H54 (cell line): ENCODE data around the gene USP35.
"Not testable (repeated sequence)": the region's sequence is repeated elsewhere in the genome, so short reads cannot be mapped to it uniquely, and the experiment has no call there.

Experiments
- DNase-seq: peaks from one replicate; pipeline ENCODE4 v3.0.0; 2011; ENCODE audit warnings: low spot score, mixed read lengths; ENCODE audit not compliant: insufficient read length
- FAIRE-seq: peaks from 3 replicates; lab custom pipeline; 2011; peaks lifted over from hg19 to GRCh38; lab: Jason Lieb, UNC
- POLR2A ChIP-seq: IDR thresholded peaks from 2 replicates; pipeline ENCODE4 v1.6.1; 2011; ENCODE audit warnings: low read depth, mild to moderate bottlenecking, low read length

USP35 gene

DNA sequence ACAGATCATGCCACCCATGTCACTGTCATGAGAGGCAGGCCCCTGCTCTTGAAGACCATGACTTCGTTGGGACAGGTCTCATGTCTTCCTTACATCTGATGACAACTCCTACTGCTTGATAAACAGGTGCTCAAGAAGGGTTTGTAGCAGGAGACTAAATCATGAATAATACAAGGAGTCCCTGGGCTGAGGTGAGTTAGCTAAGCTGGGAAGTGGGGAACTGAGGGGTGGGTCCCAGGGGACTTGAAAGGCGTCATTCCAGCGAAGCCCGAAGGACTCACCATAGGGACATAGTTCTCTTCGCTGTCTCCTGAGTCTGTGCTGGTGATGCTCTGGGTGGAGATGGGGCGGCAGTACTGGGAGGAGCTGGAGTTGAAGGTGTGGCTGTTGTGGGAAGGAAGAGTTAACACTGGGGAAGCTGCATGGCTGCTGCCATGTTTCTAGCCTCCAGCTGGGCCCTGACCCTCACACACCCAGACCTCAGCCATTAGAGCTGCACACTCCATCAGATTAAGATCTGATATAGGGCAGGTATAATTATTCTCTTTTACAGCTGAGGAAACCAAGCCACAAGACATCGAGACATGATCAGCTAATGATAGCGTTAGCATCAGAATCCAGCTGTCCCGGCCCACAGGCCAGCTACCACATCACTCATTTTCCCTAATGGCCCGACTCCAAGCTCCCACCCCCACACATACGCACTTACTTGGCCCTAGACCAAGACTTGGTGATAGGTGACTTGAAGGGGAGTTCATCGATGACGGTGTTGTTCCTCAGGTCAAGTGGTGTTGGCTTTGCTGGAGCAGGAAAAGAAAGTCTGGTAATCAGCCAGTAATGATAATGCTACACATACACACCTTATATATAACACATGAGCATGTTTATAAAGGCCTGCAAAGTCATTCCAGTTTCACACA, 32.9 kb downstream of the USP35 start:
- FAIRE-seq: no peak
- no peak for TF ChIP-seq POLR2A
- no peak for DNase-seq

DNA sequence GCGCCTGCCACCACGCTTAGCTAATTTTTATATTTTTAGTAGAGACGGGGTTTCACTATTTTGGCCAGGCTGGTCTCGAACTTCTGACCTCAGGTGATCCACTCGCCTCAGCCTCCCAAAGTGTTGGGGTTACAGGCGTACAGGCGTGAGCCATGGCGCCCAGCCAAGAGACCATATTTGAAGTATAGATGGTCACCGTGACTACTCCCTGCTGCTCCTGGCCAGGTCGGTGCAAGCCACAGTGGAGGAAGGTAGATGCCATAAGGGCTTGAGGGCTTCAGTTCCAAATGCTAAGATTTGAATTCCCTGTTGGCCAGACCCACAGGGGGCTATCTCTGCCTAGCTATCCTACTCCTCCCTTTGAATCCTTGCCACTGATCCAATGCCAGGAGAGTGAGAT, 34.0 kb downstream of the USP35 start:
- DNase-seq, FAIRE-seq: not testable (repeated sequence)

DNA sequence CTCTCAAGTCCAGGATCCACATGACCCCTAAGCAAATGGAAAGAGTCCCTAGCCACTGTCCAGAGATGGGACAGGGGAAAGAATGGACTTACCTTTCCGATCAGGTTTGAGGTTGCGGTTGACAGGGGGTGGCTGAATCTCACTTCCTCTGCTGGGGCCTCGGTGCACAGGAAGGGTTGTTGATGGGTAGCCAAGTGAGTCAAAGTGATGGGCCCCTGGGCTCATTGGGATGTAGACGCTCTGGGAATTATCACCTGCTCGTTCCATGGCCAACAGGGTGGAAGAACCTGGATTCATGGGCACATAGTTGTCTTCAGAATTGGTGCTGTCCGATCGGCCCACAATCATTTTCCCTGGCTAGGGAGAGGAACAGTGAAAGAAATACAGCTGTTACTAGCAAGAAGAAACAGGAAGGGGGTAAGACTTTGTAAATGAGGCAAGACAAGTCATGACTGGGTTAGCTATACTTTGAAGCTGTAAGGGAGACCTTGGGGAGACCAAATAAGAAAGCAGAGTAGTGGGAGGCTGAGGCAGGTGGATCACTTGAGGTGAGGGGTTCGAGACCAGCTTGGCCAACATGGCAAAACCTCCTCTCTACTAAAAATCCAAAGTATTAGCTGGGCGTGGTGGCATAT, 34.7 kb downstream of the USP35 start:
- no peak for DNase-seq
- no peak for TF ChIP-seq POLR2A

DNA sequence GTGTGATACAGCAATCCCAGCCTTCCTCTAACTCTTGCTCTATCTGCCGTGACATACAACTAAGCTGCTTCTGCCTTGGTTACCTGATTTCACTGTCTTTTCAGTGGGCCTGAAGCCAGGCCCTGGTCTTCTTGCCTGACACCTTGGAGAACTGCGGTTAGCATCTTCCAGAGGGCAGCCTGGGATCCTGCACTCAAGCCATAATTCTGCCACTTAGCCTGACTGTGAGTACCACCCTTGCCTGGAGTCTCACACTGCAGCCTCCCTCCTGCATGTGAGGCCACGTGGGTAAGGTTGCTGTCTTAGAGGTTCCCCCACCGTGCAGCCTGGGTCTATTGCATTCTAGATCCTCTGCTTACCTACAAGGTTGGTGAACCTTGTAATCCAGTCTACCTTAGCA, 35.8 kb downstream of the USP35 start:
- TF ChIP-seq POLR2A: no peak
- DNase-seq (no peak), FAIRE-seq (no peak)

More for the DNA sequence above, 34.7 kb downstream of the USP35 start:
- no peak for FAIRE-seq

DNA sequence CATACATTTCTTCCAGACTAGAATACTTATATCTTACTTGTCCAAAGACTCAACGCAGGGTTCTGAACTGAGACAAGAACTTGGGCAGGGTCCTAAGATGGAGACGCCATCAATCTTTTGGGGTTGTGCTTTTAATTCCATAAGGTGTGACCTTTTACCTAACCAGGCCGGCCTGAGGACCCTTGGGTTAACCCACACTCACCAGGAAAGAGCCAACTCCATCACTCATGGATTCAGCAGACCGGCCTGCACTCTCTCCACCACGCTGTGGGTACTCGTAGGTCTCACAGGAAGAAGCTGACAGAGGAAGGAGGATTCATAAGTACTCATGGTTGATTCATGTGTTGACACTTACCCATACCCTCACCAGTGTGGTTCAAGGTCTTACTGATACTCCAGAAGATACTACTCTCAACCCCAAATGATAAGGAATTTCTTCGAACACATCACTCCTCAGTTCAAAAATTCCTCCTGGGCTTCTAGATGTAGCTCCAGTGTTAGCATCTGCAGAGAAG, 36.2 kb downstream of the USP35 start:
- FAIRE-seq: no peak
- no peak for DNase-seq
- no peak for TF ChIP-seq POLR2A

DNA sequence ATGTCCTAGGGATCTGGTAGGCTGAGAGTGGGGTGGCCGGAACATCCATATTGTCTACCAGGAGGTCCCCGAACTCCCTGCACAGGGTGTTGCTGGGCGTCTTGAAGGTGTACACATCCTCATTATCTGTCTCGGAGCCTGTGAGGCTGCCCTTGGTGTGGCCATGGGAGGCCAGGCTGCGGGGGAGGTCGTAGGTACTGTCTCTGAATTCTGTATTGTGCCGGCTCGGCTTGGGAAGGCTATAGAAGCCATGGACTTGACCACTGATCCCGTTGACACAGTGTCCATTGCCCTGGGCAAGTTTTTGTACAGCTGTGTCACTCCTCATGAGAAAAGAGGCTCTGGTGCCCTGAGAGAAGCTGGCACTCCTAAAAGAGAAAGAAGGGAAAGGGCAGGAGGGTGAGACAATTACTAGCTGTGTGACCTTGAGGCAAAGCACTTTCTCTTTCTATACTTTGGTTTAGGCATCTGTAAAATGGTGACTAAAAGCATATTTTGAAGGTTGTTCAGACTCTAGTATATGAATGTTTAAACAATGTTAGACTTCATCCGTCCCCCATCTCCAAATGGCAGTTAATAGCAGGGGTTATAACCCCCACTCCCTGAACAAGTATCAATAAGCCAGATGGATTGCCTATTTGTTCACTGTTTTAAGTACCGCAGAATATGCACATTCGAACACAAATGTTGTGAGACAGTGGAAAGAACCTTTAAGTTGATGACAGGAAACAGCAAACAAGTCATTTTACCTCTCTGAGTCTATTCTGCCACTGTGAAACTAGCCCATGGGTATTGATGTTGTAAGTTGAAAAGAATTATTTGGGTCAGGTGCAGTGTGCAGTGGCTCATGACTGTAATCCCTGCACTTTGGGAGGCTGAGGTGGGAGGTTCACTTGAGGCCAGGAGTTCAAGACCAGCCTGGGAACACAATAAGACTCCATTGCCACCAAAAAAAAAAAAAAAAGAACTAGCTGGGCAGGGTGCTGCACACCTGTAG, 38.3 kb downstream of the USP35 start:
- FAIRE-seq (no peak), DNase-seq (no peak)
- TF ChIP-seq POLR2A: no peak

DNA sequence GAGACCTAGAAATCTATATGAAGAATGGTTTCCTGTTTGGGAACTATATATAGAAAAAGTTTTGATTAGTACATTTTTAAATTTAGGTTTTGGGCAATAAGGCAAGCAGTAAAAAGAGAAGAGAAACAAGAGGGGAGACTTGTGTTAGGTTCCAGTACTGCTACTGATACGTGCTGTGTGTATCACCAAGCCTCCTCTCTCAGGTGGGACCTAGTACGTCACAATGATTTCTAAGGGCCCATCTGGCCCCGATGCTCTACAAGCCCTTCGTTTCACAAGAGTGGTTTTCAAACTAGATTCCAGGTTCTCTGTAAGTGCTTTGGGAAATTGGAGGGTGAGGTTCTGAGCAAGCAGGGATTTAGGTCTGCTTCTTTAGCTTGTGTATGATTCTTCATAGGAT, 39.2 kb downstream of the USP35 start:
- no peak for TF ChIP-seq POLR2A
- DNase-seq: no peak
- no peak for FAIRE-seq

DNA sequence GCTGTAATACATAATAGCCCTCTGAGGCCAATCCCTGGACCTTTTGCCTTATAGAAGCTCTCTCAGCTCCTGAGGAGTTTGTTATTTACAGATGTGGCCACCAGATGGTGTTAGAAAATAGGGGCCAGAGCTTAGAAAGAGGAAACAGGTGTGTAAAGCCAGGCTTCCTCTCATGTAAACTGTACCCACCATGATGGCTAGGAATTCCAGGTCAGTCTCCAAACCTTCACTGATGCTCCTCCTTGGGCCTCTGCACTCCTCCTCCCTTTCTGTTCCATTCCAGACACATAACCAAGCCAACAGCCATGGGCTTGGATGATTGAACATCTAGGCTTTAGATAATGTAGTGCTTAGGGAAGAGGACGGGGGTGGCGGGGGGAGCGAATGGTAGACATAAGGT, 39.7 kb downstream of the USP35 start:
- DNase-seq (peak; percentile 47), FAIRE-seq (no peak)
- TF ChIP-seq POLR2A: no peak

DNA sequence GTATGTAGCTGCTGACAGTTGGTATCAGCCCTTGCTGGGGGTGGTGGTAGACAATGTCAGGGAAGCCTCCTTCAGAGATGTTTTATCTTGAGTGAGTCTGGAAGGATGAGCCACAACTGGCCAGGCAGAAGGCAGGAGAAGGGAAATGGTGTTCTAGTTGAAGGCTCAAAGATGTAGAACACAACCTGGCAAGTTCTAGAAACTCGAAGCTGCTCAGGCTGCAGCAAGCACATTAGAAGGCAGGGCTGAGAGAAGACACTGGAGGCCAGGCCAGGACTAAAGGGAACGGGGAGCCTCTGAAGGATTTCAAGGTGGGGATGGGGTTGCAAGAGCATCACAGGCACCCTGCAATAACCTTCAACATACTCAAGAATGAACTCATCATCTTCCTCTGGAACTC, 40.4 kb downstream of the USP35 start:
- no peak for TF ChIP-seq POLR2A
- FAIRE-seq (no peak), DNase-seq (no peak)

DNA sequence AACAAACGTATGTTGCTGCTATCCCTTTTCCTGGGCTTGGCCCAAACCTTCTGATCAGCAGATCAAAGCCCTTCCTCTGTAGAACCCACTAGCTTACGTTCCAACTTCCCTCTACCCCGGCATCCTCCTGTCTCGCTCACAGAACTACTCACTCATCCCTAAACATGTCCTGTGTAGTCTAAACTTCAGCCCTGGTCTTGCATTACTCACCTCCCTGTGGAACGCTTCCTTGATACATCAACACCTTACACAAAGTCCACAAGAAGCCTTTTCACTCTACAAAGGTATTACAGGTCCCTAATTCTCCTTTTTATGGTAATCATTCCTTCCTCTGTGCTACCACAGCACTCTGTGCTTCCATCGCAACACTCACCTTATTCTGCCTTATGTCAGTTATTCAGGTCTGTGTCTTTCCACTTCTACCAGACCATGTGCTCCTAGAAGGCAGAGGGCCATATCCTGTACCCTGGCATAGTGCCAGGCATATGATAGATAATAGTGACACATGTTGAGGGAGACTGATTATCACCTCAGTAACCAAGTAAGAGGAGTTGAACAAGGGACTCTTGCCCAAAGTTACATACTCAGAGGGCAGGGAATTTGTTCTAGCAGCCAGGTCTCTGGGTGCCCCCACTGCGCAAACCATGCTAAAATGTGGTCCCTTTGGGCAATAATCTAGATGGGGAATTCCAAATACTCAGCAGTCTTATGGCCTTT, 41.6 kb downstream of the USP35 start:
- DNase-seq (no peak), FAIRE-seq (no peak)
- TF ChIP-seq POLR2A: no peak

DNA sequence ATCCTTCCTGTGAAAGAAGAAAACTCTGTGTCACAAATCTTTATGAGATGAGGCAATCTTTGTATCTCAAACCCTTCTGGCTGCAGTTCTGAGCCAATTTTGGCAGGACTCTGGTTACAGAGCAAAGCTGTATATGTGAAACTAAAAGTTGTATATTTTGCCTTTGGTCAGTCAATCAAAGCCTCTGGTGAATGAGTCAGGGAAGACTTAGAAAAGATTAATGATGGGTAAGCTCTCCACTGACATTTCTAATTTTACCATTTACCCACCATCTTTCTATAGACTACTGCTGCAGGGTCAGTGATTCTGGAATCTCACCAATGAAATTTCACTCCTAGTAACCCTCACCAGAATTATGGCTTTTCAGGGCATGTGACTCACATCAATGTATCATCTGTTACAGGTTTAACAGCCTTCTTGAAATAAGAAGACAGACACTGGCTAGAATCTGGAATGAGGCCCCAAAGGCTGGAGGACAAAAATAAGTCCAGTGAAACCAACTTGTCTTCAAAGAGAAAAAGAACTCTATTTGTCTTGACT, 43.3 kb downstream of the USP35 start:
- DNase-seq (no peak), FAIRE-seq (no peak)
- TF ChIP-seq POLR2A: no peak

DNA sequence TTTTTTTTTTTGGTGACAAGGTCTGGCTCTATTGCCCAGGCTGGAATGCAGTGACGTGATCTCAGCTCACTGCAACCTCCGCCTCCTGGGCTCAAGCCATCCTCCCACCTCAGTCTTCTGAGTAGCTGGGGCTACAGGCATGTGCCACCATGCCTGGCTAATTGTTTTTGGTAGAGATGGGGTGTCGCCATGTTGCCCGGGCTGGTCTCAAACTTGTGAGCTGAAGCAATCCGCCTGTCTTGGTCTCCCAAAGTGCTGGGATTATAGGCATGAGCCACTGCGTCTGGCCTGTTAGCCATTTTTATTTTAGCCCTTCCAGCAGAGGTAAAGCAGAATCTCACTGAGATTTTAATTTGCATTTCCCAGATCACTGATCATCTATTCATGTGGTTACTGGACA, 44.3 kb downstream of the USP35 start:
- not testable (repeated sequence) for FAIRE-seq, DNase-seq

DNA sequence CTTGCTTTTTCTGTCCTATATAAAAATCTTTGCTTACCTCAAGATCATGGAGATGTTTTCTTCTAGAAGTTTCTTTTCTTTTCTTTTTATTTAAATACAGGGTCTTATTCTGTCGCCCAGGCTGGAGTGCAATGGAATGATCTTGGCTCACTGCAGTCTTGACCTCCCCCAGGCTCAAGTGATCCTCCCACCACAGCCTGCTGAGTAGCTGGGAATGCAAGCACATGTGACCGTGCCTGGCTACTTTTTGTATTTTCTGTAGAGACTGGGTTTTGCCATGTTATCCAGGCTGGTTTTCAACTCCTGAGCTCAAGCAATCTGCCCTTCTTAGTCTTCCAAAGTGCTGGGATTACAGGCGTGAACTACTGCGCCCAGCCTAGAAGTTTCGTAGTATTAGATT, 45.3 kb downstream of the USP35 start:
- FAIRE-seq: no peak
- no peak for TF ChIP-seq POLR2A
- DNase-seq: no peak
